ENCODE measurements around the gene CTNNBL1. TPM values are rescaled to one million over a fixed set of nuclear protein-coding genes. Genes with fewer than 3 reads are reported as not detected.

The CTNNBL1 gene
- total RNA-seq, 4 donors from 2014 or later = 15.3 to 31.5 (median 27.2) TPM

DNA sequence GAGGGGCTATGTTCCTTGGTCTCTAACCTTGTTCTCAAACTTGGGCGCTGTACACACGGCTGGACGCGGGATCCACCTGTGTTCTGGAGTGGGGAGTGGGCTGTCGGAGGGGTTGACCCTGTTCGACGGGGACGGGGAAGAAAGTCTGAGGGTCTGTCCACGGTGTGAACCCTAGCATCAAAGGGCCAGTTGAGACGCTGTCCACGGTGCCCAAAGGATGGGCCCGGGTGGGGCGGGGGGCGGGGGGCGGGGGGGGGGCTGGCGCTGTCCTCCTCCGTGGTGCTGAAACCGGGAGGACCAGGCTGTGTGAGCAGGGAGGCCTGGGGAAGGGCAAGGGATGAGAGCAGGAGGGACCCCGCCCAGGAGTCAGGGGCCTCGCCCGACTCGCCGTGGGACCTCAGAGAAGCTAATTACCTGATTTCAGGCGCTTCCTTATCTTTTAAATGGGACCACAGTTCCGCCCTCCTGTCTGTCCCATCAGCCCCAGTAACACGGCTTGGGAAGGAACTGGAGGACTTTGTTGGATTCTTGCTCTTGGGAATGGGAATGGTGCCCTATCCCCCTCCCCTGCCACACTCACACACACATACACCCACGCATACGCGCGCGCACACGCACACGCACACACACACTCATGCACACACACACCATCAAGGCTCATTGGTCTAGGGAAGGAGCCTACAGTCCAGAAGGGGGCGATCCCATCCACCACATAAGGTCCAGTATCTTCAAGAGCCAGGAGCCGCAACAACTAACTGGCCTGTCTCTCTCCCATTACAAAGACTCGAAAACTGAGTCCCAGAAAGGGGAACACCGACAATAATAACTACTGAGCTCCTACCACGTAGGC lies 208.0 kb downstream of the CTNNBL1 start:
- peak overlapping the region in 1 of 4 donors; percentile 66 for H3K4me3 ChIP-seq
- H3K27ac ChIP-seq = no peak overlapping the region
- peaks cover 2 to 88% (median 10%) of the 10 kb centered on the region in 4 donors for H3K27me3 ChIP-seq
- intact Hi-C loops (cut with DNase I) = no loop called here
- no peaks in the 10 kb centered on the region for H3K9me3 ChIP-seq
- peaks cover 8 to 25% (median 14%) of the 10 kb centered on the region in 3 donors for H3K4me1 ChIP-seq
- WGBS, 2 donors = 21 to 30% methylated on average over 2 to 27 of the region's 38 CpGs
- H3K36me3 ChIP-seq = no peaks in the 10 kb centered on the region
- DNase-seq = no peak
- TF ChIP-seq, protein P1, sequence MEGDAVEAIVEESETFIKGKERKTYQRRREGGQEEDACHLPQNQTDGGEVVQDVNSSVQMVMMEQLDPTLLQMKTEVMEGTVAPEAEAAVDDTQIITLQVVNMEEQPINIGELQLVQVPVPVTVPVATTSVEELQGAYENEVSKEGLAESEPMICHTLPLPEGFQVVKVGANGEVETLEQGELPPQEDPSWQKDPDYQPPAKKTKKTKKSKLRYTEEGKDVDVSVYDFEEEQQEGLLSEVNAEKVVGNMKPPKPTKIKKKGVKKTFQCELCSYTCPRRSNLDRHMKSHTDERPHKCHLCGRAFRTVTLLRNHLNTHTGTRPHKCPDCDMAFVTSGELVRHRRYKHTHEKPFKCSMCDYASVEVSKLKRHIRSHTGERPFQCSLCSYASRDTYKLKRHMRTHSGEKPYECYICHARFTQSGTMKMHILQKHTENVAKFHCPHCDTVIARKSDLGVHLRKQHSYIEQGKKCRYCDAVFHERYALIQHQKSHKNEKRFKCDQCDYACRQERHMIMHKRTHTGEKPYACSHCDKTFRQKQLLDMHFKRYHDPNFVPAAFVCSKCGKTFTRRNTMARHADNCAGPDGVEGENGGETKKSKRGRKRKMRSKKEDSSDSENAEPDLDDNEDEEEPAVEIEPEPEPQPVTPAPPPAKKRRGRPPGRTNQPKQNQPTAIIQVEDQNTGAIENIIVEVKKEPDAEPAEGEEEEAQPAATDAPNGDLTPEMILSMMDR (IDR thresholded peaks at IDR 0.05) = peak in 4 of 6 experiments; percentile 6 to 39 (median 28)
- TF ChIP-seq POLR2A (IDR thresholded peaks at IDR 0.05) = no peak

DNA sequence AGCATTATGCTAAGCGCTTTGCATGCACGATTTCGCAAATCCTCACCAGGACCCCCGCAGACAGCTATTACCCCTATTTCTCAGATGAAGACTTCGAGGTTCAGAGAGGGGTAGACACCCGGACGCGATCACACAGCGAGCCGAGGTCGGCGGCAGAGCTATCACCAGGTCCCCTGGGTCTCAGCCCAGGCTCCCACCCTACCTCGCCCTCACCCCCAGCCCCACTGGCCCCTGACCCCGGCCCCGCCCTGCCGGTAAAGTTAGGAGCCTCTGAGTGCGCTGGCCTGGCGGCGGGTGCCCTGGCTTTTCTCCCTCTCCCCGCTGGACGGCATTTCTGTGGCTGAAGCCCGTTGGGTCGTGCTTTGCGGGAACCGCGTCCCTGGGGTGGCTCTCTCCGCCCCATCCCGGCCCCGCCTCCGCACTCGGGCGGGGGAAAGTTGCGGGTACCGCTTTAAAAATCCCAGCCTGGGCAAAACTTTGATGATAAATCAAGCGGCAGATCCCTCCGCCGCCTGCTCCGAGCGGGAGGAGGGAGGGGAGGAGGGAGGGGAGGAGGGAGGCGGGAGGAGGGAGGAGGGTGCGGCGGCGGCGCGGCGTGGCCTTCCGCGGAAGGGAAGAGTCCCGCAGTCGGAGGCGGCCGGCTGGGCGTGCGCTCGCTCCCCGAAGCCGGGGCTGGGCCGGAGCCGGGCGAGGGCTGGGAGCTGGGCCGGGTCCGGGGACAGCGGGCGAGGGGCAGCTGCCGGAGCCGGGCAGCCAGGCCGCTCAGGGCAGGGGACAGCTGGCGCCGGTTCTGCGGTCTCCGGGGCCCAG lies 208.9 kb downstream of the CTNNBL1 start, which contains the start of gene VSTM2L:
Gene VSTM2L, plus strand, starts transcription at position 624 of the 810 bp plus-strand sequence. CDS start 224 bp downstream, outside the sequence.
- Histone ChIP-seq H3K36me3 (no peaks in the 10 kb centered on the region), H3K9me3 (no peaks in the 10 kb centered on the region), H3K27ac (peak within 1 kb of the TSS in 1 of 4 donors; percentile 3), H3K4me1 (peaks cover 8 to 25% (median 14%) of the 10 kb centered on the region in 3 donors), H3K27me3 (peaks cover 2 to 97% (median 10%) of the 10 kb centered on the region in 4 donors), H3K4me3 (peak within 1 kb of the TSS; percentile 22 to 66 (median 38))
- DNase-seq = no peak
- intact Hi-C loops (cut with DNase I) = no loop called here
- WGBS, 2 donors = 0 to 5% methylated on average over 13 to 27 of the region's 71 CpGs
- no peak for TF ChIP-seq POLR2A (IDR thresholded peaks at IDR 0.05)
- TF ChIP-seq, protein P1 (IDR thresholded peaks at IDR 0.05) = no peak

DNA sequence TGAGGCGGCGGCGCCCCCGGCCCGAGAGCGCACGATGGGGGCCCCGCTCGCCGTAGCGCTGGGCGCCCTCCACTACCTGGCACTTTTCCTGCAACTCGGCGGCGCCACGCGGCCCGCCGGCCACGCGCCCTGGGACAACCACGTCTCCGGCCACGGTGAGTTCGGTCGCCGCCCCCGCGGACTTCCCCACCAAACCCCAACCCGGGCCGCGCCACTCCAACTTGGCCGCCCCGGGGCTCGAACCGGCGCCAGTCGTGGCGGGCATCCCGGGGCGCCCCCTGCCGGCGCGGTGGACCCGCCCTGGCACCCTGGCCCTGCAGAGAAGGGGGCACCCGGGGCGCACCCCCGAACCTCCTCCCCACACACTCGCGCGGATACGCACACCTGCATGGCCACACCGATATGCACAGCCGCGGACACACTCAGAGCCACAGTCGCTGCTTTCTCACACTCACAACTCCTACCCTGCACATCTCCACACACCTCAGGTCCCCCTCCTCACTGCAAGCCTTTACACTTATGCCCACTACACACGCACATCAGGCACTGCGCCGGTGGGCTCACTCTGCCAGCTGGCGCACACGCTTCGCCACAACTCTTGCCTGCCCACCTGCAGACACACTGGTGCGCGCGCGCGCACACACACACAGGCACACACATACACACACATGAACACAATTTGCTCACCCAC lies 209.6 kb downstream of the CTNNBL1 start:
- no peak for DNase-seq
- Histone ChIP-seq H3K36me3 (no peaks in the 10 kb centered on the region), H3K4me1 (peaks cover 8 to 22% (median 14%) of the 10 kb centered on the region in 3 donors), H3K27ac (no peak overlapping the region), H3K27me3 (peaks cover 2 to 100% (median 10%) of the 10 kb centered on the region in 4 donors), H3K4me3 (peak overlapping the region; percentile 22 to 66 (median 38)), H3K9me3 (no peaks in the 10 kb centered on the region)
- TF ChIP-seq, protein P1 (IDR thresholded peaks at IDR 0.05) = peak in 1 of 6 experiments; percentile 26
- no peak for TF ChIP-seq POLR2A (IDR thresholded peaks at IDR 0.05)
- WGBS, 2 donors = 73 to 82% methylated on average over 14 to 21 of the region's 67 CpGs
- intact Hi-C loops (cut with DNase I) = no loop called here

DNA sequence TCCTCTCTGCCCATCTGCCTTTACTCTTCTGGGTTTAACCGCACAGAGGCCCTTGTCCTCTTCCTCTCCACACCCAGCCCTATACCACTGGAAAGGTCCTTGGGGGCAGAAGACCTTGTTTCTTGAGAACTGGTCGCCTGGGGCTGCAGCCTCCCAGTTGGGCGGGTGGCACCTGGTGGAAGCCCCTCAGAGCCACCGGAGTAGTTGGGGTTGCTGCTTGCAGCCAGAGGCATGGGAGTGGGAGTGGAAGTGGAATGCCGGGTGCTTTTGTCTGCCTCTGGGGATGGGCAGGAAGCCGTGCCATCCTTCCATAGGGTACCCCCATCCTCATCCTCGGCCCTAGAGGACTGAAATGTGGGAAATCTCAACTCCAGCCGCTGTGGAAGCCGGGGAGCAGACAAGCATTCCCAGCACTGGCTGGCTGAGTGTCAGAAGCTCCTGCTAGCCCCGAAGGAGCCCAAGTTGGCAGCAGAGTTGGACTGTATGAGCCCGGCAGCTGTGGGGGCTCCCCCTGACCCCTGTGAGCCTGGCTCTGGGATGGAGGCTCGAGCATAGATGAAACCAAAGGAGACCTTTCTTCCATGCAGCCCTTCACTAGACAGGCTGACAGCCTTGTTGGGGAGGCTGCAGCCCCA lies 210.3 kb downstream of the CTNNBL1 start:
- 38 to 66% methylated on average over 2 to 3 of the region's 12 CpGs for WGBS, 2 donors
- H3K4me3 ChIP-seq = peak overlapping the region in 1 of 4 donors; percentile 66
- no peaks in the 10 kb centered on the region for H3K9me3 ChIP-seq
- intact Hi-C loops (cut with DNase I) = no loop called here
- no peaks in the 10 kb centered on the region for H3K36me3 ChIP-seq
- DNase-seq = no peak
- H3K27ac ChIP-seq = no peak overlapping the region
- H3K4me1 ChIP-seq = peaks cover 8 to 21% (median 14%) of the 10 kb centered on the region in 3 donors
- peaks cover 2 to 100% (median 10%) of the 10 kb centered on the region in 4 donors for H3K27me3 ChIP-seq
- no peak for TF ChIP-seq POLR2A (IDR thresholded peaks at IDR 0.05)
